ENCODE measurements around the gene HES2. TPM values are rescaled to one million over a fixed set of nuclear protein-coding genes. Genes with fewer than 3 reads are reported as not detected.

Gene HES2
- total and polyA plus RNA-seq, 2 of the 4 experiments (the other 2 are of a cell fraction) = not detected

- WGBS, 2 experiments (ENCODE audit: extremely low coverage in 2 of 2, insufficient read length in 1 of 2) = no CpG with 5 or more reads among the region's 3 CpGs
- Histone ChIP-seq H4K8ac (ENCODE audit: low read depth in 2 of 2, low read length in 2 of 2) (no peak overlapping the region), H2BK5ac (ENCODE audit: low read depth, low read length, poor library complexity, severe bottlenecking) (no peak overlapping the region), H3K18ac (ENCODE audit: low read depth, low read length) (no peak overlapping the region), H2AFZ (replicated peaks; ENCODE audit: low read length, poor library complexity) (no peak overlapping the region), H3K4me2 (ENCODE audit: low read depth, low read length) (no peak overlapping the region), H3K79me1 (ENCODE audit: low read depth in 1 of 2, low read length in 2 of 2) (peaks cover 0 to 7% of the 10 kb centered on the region in 2 experiments; a peak in 1 of 4 replicates), H3K56ac (ENCODE audit: extremely low read depth, insufficient read depth, low read length) (no peak overlapping the region), H3K27me3 (ENCODE audit: control insufficient read depth, insufficient read depth, low read length) (peaks cover 7% of the 10 kb centered on the region), H4K91ac (ENCODE audit: insufficient read depth, low read depth, low read length) (no peak overlapping the region), H3K14ac (replicated peaks; ENCODE audit: low read depth, low read length) (no peak overlapping the region), H4K5ac (ENCODE audit: low read depth, low read length) (no peak overlapping the region), H3K27ac (ENCODE audit: insufficient read depth, low read length) (no peak overlapping the region), H3K4ac (ENCODE audit: low read depth, low read length) (no peak overlapping the region), H2BK120ac (ENCODE audit: low read depth, low read length) (no peak overlapping the region), H3K23ac (ENCODE audit: low read depth, low read length) (no peak overlapping the region), H3K4me1 (ENCODE audit: control insufficient read depth, insufficient read depth, low read length) (peaks cover under 1% of the 10 kb centered on the region; the same call in 1 of the 2 replicates), H4K20me1 (ENCODE audit: insufficient read depth, low read length) (no peaks in the 10 kb centered on the region), H2BK20ac (ENCODE audit: low read depth, low read length) (no peak overlapping the region), H3K9ac (ENCODE audit: low read depth, low read length) (no peak overlapping the region), H3K36me3 (ENCODE audit: control insufficient read depth, insufficient read depth, low read length) (no peaks in the 10 kb centered on the region), H2AK5ac (ENCODE audit: low read depth, low read length) (no peak overlapping the region), H3K9me1 (ENCODE audit: insufficient read depth, low read length) (no peaks in the 10 kb centered on the region), H3K9me3 (ENCODE audit: control insufficient read depth, insufficient read depth, low read length) (no peaks in the 10 kb centered on the region), H2AK9ac (replicated peaks; ENCODE audit: low read depth, low read length, poor library complexity) (no peak overlapping the region), H2BK15ac (ENCODE audit: low read depth, low read length) (no peak overlapping the region), H3K4me3 (ENCODE audit: insufficient read depth, low read depth, low read length) (no peak overlapping the region)
- POLR2A ChIA-PET (ENCODE audit: unreplicated experiment) = no interaction called here
- dilution Hi-C loops (cut with HindIII; ENCODE audit: low sequenced_read_pairs, unreplicated experiment) = no loop called here
- intact Hi-C loops (cut with micrococcal nuclease) = no loop called here
- no TSS peak for BruUV-seq (replicated peaks)
- no peak for ATAC-seq (ENCODE audit: low read depth)
- in situ Hi-C loops (cut with MboI; ENCODE audit: low sequenced_read_pairs) = no loop called here
- CTCF ChIA-PET = no interaction called here
- TF ChIP-seq RFX5 (IDR thresholded peaks at IDR 0.05; ENCODE audit: low read depth, low read length) (no peak), CEBPB (IDR thresholded peaks at IDR 0.05; ENCODE audit: low read depth, low read length) (no peak)
- no peak for DNase-seq
Measured at GRCh38 chr1:6399294-6399693, 20.4 kb downstream of the HES2 start.
